B cell (primary cell): Measurements from ENCODE around the gene GINS3. TPM values are rescaled to one million over a fixed set of nuclear protein-coding genes. Genes with fewer than 3 reads are reported as not detected.

Experiments used
- ATAC-seq: fragments of 200-7000 bp; cut with Tn5 transposase; one replicate; pipeline ENCODE4 v1.10.0; 2021; ENCODE audit warnings: low read depth, mild to moderate bottlenecking, moderate number of reproducible peaks, moderate library complexity
- CTCF ChIA-PET: fragments of 350-600 bp; sonication (Branson Sonifier 250); formaldehyde crosslinking; loops from one replicate; lab custom pipeline; 2021; ENCODE audit warnings: antibody characterized with exemption, inconsistent platforms; lab: Charles Lee
- POLR2A ChIA-PET: fragments of 350-600 bp; sonication (Branson Sonifier 250); formaldehyde crosslinking; loops from one replicate; lab custom pipeline; 2021; ENCODE audit warnings: antibody characterized with exemption; lab: Charles Lee
- DNase-seq: peaks from one replicate; pipeline ENCODE4 v3.0.0; 2013
- H2AFZ ChIP-seq: 2 replicates; pipeline ENCODE4 v1.6.1; 2012; ENCODE audit warnings: mild to moderate bottlenecking, low read depth, low read length; ENCODE audit not compliant: insufficient read depth, poor library complexity, severe bottlenecking
- H3K27ac ChIP-seq, 2 donors: 1 replicate in 1 of 2; 2 replicates in 1 of 2; pipeline ENCODE4 v1.5.1; 2012 to 2013; ENCODE audit warnings: low read length in 2 of 2, mild to moderate bottlenecking in 2 of 2, moderate library complexity in 1 of 2
- H3K27me3 ChIP-seq, 4 experiments: fragments of 200-600 bp in 1 of 4; sonication (generic) in 1 of 4; replicated peaks in 1 of 4; 1 replicate in 2 of 4; 2 replicates in 2 of 4; pipeline versions ENCODE4 v1.6.1 to v1.7.0; 2013 to 2016; ENCODE audit warnings: low read length in 3 of 4, mild to moderate bottlenecking in 2 of 4, mixed read lengths in 1 of 4, moderate library complexity in 1 of 4; ENCODE audit not compliant: insufficient read depth in 4 of 4, control insufficient read depth in 3 of 4; ENCODE audit errors: control extremely low read depth in 1 of 4
- H3K36me3 ChIP-seq, 2 experiments: replicated peaks in 1 of 2; 1 replicate in 1 of 2; 2 replicates in 1 of 2; pipeline versions ENCODE4 v1.6.1 to v1.7.1; 2013; ENCODE audit warnings: low read length in 1 of 2; ENCODE audit not compliant: insufficient read depth in 2 of 2, control insufficient read depth in 1 of 2; ENCODE audit errors: control extremely low read depth in 1 of 2, extremely low read depth in 1 of 2
- H3K4me1 ChIP-seq, 2 donors: fragments of 200-600 bp in 1 of 2; sonication (generic) in 1 of 2; 1 replicate in 1 of 2; 2 replicates in 1 of 2; pipeline versions ENCODE4 v1.5.1 to v1.6.1; 2013 to 2017; ENCODE audit warnings: low read length in 2 of 2; ENCODE audit not compliant: control insufficient read depth in 2 of 2, insufficient read depth in 2 of 2
- H3K4me2 ChIP-seq: replicated peaks from 2 replicates; pipeline ENCODE3; 2012; ENCODE audit warnings: mild to moderate bottlenecking, low read depth, low read length; ENCODE audit not compliant: poor library complexity, severe bottlenecking
- H3K4me3 ChIP-seq, 5 experiments: fragments of 200-600 bp in 1 of 5; sonication (generic) in 1 of 5; 1 replicate in 3 of 5; 2 replicates in 2 of 5; pipeline versions ENCODE4 v1.5.1 to v1.7.0; 2011 to 2016; ENCODE audit warnings: low read length in 4 of 5, mild to moderate bottlenecking in 4 of 5, low read depth in 2 of 5, control low read depth in 1 of 5, moderate library complexity in 1 of 5; ENCODE audit not compliant: insufficient read depth in 1 of 5; ENCODE audit errors: control extremely low read depth in 1 of 5, extremely low read depth in 1 of 5
- H3K79me2 ChIP-seq: fragments of 200-600 bp; sonication (generic); one replicate; pipeline ENCODE4 v1.6.0; 2016; ENCODE audit warnings: low read length; ENCODE audit not compliant: control insufficient read depth, insufficient read depth
- H3K9ac ChIP-seq: fragments of 200-600 bp; sonication (generic); 2 replicates; pipeline ENCODE4 v1.6.1; 2017; ENCODE audit warnings: mild to moderate bottlenecking, low read length, moderate library complexity
- H3K9me3 ChIP-seq, 3 donors: one replicate each; pipeline versions ENCODE4 v1.6.1 to v1.7.1; 2013; ENCODE audit warnings: low read length in 2 of 3; ENCODE audit not compliant: control insufficient read depth in 2 of 3, insufficient read depth in 1 of 3; ENCODE audit errors: control extremely low read depth in 1 of 3
- H4K20me1 ChIP-seq: 2 replicates; pipeline ENCODE4 v1.6.0; 2012; ENCODE audit warnings: mild to moderate bottlenecking, low read length; ENCODE audit not compliant: insufficient read depth, control insufficient read depth, poor library complexity, severe bottlenecking
- H3K27ac Mint-ChIP-seq: one replicate; pipeline ENCODE4 v1.8.0; 2021; ENCODE audit warnings: mixed read lengths
- H3K27me3 Mint-ChIP-seq: one replicate; pipeline ENCODE4 v1.8.0; 2021; ENCODE audit warnings: mixed read lengths
- H3K4me1 Mint-ChIP-seq: one replicate; pipeline ENCODE4 v1.8.0; 2021; ENCODE audit warnings: mixed read lengths
- H3K4me3 Mint-ChIP-seq: one replicate; pipeline ENCODE4 v1.8.0; 2021; ENCODE audit warnings: mixed read lengths
- H3K9me3 Mint-ChIP-seq: one replicate; pipeline ENCODE4 v1.8.0; 2022; ENCODE audit warnings: mixed read lengths; ENCODE audit not compliant: insufficient read depth
- EZH2 ChIP-seq: IDR thresholded peaks from 2 replicates; pipeline ENCODE4 v1.6.1; 2012; ENCODE audit warnings: borderline replicate concordance, low read depth, mild to moderate bottlenecking, moderate library complexity, low read length; ENCODE audit not compliant: insufficient read depth, poor library complexity, severe bottlenecking
- WGBS: methylation state at CpG from one replicate; pipeline ENCODE4 v1.1.5; 2013; ENCODE audit warnings: missing lambda C conversion rate; ENCODE audit not compliant: insufficient coverage; 5-methylcytosine and 5-hydroxymethylcytosine counted together
- intact Hi-C: fragments of 100-400 bp; cut with micrococcal nuclease; formaldehyde crosslinking; loops from one replicate; pipeline ENCODE4 v1.10.0; 2022
- polyA plus RNA-seq: library from polyadenylated mRNA; depleted of rRNA; stranded (reverse); fragments of >200 nt; gene quantifications from 2 replicates; pipeline ENCODE4 v1.2.3, GENCODE V29; 2012
- total RNA-seq, 2 donors: library from RNA; stranded (reverse); fragments of 120-200 nt in 1 of 2; gene quantifications; 1 replicate in 1 of 2; 2 replicates in 1 of 2; pipeline versions ENCODE4 v1.2.3 to v1.2.4, GENCODE V29; 2013 to 2022
- TF ChIP-seq, protein P1 (sequence below): fragments of 200-600 bp; IDR thresholded peaks from one replicate; pipeline ENCODE4 v1.8.0; 2022; ENCODE audit warnings: antibody characterized with exemption, mild to moderate bottlenecking

GINS3 gene
- total and polyA plus RNA-seq, 2 donors (not counting 1 experiment from before 2014, with no cell fraction given), result 1.1 to 2.3 TPM

DNA sequence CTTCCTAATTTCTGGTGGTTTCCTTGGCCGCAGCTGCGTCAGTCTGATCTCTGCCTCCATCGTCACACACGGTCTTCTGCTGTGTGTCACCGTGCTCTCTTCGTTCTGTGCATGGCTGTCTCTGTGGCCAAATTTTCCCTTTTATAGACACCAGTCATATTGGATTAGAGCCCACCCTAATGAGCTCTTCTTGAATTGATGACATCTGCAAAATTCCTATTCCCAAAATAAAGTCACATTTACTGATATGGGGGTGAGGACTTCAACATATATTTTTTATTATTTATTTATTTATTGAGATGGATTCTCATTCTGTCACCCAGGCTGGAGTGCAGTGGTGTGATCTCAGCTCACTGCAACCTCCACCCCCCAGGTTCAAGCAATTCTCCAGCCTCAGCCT is 38.4 kb downstream of the GINS3 start:
- H3K4me1 ChIP-seq, result peaks cover 7 to 11% of the 10 kb centered on the region in 2 donors
- H3K79me2 ChIP-seq, result no peaks in the 10 kb centered on the region
- TF ChIP-seq, protein P1, sequence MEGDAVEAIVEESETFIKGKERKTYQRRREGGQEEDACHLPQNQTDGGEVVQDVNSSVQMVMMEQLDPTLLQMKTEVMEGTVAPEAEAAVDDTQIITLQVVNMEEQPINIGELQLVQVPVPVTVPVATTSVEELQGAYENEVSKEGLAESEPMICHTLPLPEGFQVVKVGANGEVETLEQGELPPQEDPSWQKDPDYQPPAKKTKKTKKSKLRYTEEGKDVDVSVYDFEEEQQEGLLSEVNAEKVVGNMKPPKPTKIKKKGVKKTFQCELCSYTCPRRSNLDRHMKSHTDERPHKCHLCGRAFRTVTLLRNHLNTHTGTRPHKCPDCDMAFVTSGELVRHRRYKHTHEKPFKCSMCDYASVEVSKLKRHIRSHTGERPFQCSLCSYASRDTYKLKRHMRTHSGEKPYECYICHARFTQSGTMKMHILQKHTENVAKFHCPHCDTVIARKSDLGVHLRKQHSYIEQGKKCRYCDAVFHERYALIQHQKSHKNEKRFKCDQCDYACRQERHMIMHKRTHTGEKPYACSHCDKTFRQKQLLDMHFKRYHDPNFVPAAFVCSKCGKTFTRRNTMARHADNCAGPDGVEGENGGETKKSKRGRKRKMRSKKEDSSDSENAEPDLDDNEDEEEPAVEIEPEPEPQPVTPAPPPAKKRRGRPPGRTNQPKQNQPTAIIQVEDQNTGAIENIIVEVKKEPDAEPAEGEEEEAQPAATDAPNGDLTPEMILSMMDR, result no peak
- no peak for TF ChIP-seq EZH2
- H3K4me1 Mint-ChIP-seq, result peaks cover 13% of the 10 kb centered on the region
- 92% methylated on average over 5 of the region's 6 CpGs for WGBS
- no peak overlapping the region for H3K4me2 ChIP-seq
- no peaks in the 10 kb centered on the region for H3K27me3 ChIP-seq
- no peak overlapping the region for H3K9ac ChIP-seq
- no peak overlapping the region for H3K4me3 Mint-ChIP-seq
- ATAC-seq, result no peak
- H4K20me1 ChIP-seq, result no peaks in the 10 kb centered on the region
- no peaks in the 10 kb centered on the region for H3K36me3 ChIP-seq
- intact Hi-C loops, result no loop called here
- H3K4me3 ChIP-seq, result no peak overlapping the region
- ChIA-PET CTCF (no interaction called here), POLR2A (no interaction called here)
- no peak overlapping the region for H3K27ac ChIP-seq
- no peak overlapping the region for H2AFZ ChIP-seq
- no peak overlapping the region for H3K27ac Mint-ChIP-seq
- no peaks in the 10 kb centered on the region for H3K9me3 Mint-ChIP-seq
- H3K9me3 ChIP-seq, result peaks cover 0 to 4% (median 0%) of the 10 kb centered on the region in 3 donors
- no peaks in the 10 kb centered on the region for H3K27me3 Mint-ChIP-seq
- DNase-seq, result no peak

- H3K9ac ChIP-seq, result no peak overlapping the region
- H3K4me3 Mint-ChIP-seq, result no peak overlapping the region
- intact Hi-C loops, result no loop called here
- H3K4me1 Mint-ChIP-seq, result peaks cover 2% of the 10 kb centered on the region
- DNase-seq (no peak), ATAC-seq (no peak)
- ChIA-PET POLR2A (no interaction called here), CTCF (interaction anchor here (0.9 kb wide), 1 partner anchor 51 kb away, joined by 3 read pairs; no protein-coding TSS in a partner anchor)
- no peaks in the 10 kb centered on the region for H3K9me3 Mint-ChIP-seq
- H3K9me3 ChIP-seq, result peaks cover 0 to 14% (median 0%) of the 10 kb centered on the region in 3 donors
- H3K79me2 ChIP-seq, result no peaks in the 10 kb centered on the region
- H3K4me2 ChIP-seq, result no peak overlapping the region
- no peak for TF ChIP-seq EZH2
- TF ChIP-seq, protein P1, result no peak
- no peaks in the 10 kb centered on the region for H3K27me3 Mint-ChIP-seq
- no peaks in the 10 kb centered on the region for H4K20me1 ChIP-seq
- H3K27ac Mint-ChIP-seq, result no peak overlapping the region
- H3K4me1 ChIP-seq, result peaks cover under 1 to 2% of the 10 kb centered on the region in 2 donors
- WGBS, result 86% methylated on average over 3 of the region's 4 CpGs
- no peaks in the 10 kb centered on the region for H3K27me3 ChIP-seq
- no peaks in the 10 kb centered on the region for H3K36me3 ChIP-seq
- H3K4me3 ChIP-seq, result no peak overlapping the region
- no peak overlapping the region for H2AFZ ChIP-seq
- no peak overlapping the region for H3K27ac ChIP-seq
Measured at GRCh38 chr16:58433569-58433951, 41.3 kb downstream of the GINS3 start.
